ENCODE data around the gene SHOC2.

DNA sequence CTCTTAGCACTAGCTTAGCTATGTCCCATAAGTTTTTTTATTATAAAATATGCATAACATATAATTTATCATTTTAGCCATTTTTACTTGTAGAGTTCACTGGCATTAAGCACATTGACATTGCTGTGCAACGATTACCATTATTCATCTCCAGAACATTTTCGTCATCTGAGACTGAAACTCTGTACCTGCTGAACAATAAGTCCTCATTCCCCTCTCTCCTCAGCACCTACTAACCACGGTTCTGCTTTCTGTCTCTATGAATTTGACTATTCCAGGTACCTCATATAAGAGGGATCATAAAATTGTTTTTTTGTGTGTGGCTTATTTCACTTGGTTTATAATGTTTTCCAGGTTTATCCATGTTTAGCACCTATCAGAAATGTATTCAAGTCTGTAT, 64.1 kb downstream of the SHOC2 start:
- TF ChIP-seq EZH2 (IDR thresholded peaks at IDR 0.05; ENCODE audit: borderline replicate concordance, low read length) = no peak
- TF ChIP-seq, protein P1, sequence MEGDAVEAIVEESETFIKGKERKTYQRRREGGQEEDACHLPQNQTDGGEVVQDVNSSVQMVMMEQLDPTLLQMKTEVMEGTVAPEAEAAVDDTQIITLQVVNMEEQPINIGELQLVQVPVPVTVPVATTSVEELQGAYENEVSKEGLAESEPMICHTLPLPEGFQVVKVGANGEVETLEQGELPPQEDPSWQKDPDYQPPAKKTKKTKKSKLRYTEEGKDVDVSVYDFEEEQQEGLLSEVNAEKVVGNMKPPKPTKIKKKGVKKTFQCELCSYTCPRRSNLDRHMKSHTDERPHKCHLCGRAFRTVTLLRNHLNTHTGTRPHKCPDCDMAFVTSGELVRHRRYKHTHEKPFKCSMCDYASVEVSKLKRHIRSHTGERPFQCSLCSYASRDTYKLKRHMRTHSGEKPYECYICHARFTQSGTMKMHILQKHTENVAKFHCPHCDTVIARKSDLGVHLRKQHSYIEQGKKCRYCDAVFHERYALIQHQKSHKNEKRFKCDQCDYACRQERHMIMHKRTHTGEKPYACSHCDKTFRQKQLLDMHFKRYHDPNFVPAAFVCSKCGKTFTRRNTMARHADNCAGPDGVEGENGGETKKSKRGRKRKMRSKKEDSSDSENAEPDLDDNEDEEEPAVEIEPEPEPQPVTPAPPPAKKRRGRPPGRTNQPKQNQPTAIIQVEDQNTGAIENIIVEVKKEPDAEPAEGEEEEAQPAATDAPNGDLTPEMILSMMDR (conservative IDR thresholded peaks at IDR 0.05 in 1 of 2, IDR thresholded peaks at IDR 0.05 in 1 of 2; ENCODE audit: extremely low read depth in 1 of 2, insufficient read depth in 1 of 2, low read depth in 1 of 2, low read length in 2 of 2) = no peak
